GM19467 (cell line): ENCODE measurements around the gene GBP4.
"Not testable (repeated sequence)": the region's sequence is repeated elsewhere in the genome, so short reads cannot be mapped to it uniquely, and the experiment has no call there.

ENCODE experiments used
- ATAC-seq: cut with Tn5 transposase; IDR thresholded peaks from one replicate; pipeline ENCODE4 v1.9.1; 2021; ENCODE audit warnings: mild to moderate bottlenecking, moderate library complexity; ENCODE audit not compliant: unreplicated experiment

Gene GBP4, protein sequence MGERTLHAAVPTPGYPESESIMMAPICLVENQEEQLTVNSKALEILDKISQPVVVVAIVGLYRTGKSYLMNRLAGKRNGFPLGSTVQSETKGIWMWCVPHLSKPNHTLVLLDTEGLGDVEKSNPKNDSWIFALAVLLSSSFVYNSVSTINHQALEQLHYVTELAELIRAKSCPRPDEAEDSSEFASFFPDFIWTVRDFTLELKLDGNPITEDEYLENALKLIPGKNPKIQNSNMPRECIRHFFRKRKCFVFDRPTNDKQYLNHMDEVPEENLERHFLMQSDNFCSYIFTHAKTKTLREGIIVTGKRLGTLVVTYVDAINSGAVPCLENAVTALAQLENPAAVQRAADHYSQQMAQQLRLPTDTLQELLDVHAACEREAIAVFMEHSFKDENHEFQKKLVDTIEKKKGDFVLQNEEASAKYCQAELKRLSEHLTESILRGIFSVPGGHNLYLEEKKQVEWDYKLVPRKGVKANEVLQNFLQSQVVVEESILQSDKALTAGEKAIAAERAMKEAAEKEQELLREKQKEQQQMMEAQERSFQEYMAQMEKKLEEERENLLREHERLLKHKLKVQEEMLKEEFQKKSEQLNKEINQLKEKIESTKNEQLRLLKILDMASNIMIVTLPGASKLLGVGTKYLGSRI

DNA sequence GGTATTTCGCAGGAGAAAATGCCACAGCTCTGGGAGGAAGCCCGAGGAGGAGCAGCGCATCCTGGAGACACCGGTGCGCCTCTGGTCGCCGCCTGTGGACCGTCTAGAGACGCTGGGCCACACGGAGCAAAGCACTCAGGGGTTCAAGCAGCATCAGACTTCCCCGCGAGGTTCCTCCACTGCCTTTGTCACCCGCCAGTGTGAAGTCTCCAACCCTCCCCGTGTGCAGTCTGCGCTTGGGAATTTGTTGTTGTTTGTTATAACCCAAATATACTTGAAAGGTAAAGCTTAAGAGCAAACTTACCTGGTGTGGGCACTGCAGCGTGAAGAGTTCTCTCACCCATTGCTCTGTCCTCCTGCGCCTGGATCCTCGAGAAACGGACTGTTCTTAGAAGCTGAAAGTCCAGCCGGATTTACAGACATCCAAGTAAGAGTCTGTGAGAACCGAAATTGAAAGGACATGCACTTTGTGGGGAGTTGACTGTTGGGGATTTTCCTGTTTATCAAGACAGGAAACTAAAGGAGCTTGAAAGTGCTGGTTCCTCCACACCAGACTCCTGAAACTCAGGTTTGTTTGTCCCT is at the start of gene GBP4:
GBP4 (minus strand) TSS at position 452 of the 582 bp plus-strand sequence; CDS start at position 344, 108 bp downstream.
- ATAC-seq = peak; percentile 46

DNA sequence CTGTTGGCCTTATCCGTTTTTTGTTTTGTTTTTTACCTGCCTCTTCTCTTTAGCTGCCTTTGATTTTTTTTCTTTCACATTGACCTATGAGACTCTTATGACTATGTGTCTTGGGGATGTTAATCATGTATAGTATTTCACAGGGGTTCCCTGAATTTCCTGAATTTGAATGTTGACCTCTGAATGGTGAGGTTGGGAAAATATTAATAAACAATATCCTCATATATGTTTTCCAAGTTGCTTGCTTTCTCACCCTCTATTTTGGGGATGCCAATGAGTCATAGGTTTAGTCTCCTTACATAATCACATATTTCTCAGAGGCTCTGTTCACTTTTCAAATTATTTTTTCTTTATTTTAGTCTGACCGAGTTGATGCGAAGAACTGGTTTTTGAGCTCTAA is 44.3 kb upstream of the GBP4 start:
- no peak for ATAC-seq

DNA sequence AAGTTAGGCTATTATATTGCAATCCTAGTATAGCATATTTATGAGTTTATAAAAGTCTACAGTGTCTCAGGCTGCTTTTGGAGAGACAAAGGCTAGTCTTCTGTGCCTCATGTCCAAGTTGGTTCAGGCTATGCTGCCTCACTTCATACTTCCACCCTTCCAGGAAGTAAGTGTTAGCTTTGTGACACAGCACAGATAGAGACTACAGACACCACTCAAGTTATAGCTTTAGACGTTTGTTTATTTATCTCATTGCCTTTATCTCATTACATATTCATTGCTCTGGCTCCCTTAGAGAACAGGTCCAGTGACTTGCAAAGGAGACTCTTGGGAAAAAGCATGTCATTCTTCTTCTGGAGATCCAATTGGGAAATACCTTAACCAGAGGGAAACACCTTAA is 22.6 kb upstream of the GBP4 start:
- ATAC-seq = no peak

DNA sequence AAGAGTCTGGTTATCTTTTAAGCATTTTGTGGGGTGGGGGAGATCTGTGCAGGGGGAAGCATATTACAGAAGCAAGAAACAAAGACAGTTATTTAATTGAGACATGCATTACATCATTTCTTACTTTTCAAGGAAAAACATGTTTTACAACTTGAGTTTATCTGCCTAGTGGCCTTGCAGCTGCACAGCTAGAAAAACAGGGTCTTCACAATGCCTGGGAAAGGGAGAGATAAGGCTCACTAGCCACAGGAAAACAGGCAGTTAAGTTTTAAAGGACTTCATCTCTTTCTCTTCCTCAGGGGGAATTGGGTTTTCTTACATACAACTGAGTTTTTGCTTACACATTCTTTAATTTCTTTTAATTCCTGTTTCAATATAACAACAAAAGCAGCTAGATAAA is 21.1 kb upstream of the GBP4 start:
- not testable (repeated sequence) for ATAC-seq

DNA sequence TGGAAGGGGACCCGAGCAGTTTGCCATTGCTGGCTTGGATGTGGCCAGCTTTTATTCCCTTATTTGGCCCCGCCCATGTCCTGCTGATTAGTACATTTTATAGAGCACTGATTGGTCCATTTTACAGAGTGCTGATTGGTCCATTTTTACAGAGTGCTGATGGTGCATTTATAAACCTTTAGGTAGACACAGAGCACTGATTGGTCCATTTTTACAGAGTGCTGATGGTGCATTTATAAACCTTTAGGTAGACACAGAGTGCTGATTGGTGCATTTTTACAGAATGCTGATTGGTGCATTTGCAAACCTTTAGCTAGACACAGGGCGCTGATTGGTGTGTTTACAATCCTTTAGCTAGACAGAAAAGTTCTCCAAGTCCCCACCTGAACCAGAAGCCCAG is 20.2 kb upstream of the GBP4 start:
- ATAC-seq = not testable (repeated sequence)

DNA sequence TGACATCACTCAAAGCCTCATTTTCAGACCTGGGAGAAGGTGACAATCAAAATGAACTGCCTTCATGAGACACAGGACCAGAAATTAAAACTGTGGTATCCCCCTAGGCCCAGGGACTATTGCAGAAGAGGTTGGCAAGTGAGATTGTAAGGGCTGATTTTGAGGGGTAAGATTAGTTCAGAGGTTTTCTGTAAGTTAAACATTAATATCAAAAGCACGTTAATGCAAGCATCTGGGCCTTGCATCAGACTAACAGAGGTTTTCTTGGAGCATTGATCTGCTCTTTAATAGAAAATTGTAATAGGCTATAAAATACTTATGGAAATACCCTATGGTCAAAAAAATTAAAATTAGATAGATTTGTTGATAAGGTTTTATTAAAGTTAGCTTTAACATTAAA is 14.6 kb upstream of the GBP4 start:
- no peak for ATAC-seq

DNA sequence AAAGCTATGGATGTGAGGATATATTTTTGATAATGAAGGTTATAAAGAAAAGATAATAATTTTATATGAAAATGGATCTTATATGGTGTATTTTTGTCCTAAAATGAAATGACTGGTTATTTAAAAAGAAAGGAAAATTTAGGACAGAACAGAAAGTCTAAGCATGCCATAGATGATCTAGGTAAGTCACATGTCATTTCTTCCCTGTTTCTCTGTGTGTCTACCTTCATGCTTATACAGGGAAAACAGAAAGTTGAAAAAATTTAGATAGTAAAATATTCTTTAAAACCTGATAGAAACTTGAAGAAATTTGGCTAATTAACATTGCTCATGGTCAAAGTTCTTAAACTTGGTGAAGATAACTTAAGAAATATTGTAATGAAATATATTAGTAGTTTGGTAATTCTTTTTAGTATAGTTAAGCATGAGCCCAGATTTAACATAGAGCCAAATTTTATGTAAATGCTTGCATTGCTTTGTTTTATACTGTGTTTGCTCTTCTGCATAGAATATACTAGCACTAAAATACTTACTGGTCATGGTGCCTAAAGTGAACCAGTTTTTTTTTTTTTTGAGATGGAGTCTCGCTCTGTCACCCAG is 12.4 kb upstream of the GBP4 start:
- ATAC-seq = no peak

DNA sequence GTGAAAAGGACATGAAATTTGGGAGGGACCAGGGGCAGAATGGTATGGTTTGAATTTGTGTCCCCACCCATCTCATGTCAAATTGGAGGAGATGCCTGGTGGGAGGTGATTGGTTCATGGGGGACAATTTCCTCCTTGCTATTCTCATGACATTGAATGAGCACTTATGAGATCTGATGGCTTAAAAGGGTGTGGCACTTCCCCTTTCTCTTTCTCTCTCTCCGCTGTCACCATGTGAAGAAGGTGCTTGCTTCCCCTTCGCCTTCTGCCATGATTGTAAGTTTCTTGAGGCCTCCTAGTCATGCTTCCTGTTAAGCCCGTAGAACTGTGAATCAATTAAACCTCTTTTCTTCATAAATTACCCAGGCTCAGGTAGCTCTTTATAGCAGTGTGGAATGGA is 7.6 kb upstream of the GBP4 start:
- no peak for ATAC-seq

DNA sequence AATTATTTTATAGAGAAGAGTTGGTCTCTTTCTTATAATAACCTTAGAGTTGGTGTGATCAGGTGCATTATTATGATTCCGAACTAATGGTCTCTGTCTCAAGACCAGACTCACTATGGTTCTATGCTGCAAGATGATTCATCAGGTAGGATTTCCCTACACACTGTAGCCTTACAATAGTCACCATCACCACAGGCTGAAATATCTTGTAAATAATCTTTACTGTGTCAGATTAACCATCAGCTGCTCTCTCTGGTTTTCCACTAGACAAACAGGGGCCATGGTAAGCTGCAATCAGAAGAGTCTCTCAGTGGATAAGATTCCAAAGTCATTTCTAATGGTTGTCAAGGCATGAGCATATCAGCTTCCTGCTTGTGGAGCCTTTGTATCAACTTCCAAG is 4.4 kb upstream of the GBP4 start:
- no peak for ATAC-seq

DNA sequence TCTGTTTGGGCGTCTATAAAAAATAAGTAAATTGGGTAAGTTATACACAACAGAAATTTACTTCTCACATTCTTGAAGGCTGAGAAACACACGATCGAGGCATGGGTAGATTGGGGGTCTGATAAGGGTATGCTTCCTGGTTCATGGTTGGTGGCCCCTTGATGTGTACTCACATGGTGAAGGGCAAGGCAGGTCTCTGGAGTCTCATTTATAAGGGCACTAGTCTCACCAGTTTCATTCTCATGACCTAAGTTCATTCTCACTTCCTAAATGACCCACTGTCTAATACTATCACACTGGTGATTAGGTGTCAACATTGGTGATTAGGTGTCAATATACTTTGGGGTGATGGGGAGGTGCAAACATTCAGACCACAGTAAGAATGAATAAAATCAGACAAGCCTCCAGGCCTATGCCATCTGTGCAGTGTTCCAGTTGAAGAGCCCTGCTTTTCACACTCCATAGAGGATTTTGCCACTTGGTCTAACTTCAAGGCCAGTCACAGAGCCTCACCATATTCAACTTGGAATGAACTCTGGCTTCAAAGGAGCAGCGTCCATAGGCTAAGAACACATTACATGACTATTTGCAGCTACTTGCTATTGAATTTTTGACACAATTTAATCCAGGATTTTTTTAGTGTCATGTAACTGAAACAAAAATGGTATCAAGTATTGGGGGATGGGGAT is 2.5 kb upstream of the GBP4 start:
- peak; percentile 64 for ATAC-seq

DNA sequence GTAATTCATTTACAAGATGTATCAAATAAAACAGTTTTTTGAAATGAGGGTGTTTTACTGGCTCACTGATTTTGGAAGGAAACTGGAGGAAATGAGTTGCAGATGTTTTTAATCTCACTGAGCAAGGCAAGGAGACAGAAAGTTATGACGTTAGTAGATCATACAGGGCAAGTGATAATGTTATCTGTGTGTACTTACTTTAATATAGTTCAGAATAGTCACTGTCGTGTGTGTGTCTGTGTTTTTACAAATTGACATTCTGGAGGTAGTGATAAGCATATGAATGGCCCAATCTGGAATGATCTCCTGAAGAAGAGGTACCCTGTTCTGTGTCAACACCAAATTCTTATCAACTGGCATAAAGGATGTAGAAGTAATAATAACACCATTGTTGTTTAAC is 1.9 kb upstream of the GBP4 start:
- no peak for ATAC-seq

DNA sequence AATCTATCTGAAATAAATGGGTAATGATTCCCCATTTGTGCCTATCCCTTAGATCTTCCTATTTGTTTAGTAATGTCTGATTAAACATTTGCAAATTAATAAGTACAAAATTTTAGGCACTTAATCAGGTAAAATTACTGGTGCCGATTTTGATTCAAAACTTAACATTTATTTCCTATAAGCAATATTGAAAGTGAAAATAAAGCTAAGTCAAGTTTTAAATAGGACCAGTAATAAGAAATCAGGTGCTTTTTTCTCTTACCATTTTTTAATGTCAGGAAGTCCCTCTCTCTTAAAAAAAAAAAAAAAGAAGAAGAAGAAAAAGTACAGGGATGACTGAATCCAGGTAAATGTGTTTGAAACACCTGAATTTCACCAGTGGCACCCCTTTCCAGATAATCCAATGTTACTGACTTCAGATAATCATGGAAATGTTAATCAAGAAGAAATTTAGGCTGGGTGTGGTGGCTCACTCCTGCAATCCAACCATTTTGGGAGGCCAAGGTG is 836 bp upstream of the GBP4 start:
- no peak for ATAC-seq

DNA sequence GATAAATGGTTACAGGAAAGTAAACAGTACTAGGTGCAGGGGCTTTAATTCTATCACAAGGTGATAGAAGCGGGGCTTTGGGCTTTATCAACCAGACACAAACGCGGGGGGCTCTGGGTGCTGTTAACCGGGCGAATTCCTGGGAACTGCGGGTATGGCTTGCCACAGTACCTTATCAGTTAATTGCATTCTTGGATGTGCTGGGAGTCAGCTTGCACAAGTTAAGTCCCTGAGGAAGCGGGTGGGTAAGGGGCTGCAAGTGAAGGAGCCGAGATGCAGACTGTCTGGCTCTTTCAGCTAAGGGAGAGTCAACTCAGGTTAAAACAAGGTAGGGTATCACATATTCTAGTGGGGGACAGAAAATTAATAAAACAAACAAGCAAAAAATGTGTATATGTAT is 661 bp downstream of the GBP4 start:
- ATAC-seq = no peak

DNA sequence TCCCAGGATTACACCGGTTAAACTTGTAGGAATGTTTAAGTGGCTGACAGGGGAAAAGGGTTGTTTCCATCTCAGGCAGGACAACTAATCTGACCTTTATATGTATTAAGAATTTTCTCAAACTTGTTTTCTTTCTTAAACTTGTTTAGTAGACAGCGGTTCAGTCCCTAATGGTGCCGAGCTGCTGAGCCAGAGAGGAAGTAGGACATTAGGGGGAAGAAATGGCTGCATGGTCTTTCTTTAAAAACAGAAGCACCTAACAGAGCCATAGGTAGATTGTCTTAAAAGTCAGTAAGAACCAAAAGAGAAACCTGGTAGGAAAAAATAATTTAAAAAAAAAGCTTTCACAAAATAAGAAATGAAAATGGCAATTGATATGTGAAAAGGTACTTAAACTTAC is 3.3 kb downstream of the GBP4 start:
- ATAC-seq = no peak

DNA sequence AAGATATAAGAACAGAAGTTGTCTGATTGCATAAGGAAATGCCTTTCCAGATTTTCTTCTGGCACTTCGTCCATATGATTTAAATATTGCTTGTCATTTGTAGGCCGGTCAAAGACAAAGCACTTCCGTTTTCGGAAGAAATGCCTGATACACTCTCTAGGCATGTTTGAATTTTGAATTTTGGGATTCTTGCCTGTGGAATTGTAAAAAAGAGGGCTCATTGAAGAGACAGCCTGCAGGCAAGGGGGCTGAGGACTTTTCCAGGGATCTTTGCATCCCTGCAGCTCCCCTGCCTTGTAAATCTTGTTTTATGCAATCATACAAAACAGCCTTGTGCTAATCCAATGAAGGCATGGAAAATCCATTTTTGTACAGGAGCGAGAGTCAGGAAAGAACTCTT is 7.4 kb downstream of the GBP4 start:
- ATAC-seq = no peak

DNA sequence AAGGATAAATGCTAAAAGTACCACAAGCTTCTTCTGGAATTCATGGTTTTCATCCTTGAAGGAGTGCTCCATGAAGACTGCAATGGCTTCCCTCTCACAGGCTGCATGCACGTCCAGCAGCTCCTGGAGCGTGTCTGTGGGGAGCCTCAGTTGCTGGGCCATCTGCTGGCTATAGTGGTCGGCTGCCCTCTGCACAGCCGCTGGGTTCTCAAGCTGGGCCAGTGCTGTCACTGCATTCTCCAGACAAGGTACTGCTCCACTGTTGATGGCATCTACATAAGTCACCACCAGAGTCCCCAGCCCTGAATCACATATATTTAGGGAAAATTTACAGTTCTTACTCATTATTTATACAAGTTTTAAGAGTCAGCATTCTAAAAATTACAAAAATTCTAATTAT is 8.7 kb downstream of the GBP4 start:
- no peak for ATAC-seq

DNA sequence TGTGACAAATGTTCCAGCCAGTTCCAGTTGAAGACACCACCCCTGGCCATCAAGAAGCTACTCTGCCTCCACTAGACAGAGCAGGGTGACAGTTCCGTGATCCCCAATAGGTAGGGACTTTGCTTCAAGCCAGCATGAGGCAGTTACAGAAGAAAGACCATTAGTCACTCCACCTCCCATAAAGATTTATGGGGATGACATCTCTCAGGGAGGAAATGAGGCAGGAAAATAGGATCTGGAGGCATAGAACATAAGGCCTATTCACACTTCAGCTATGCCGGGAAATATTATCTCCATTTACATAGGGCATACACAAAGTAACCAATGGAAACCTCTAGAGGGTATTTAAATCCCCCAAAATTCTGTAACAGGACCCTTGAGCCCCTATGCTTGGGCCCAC is 19.4 kb downstream of the GBP4 start:
- no peak for ATAC-seq

DNA sequence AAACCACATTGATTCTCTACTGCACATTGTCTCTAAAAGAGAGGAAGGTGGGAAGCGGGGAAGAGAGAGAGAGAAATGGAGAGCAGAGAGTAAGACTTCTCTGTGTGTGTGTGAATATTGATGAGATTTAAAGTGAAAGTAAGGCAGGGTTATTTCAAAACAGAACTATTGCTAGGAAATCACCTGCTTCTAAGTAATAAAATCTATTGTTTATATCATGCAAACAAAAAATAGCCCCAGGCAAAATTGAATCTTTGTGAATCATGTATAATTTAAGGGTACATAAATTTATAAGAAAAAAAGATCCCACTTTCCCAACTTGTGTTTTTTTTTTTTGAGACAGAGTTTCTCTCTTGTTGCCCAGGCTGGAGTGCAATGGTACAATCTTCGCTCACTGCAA is 21.8 kb downstream of the GBP4 start:
- no peak for ATAC-seq

DNA sequence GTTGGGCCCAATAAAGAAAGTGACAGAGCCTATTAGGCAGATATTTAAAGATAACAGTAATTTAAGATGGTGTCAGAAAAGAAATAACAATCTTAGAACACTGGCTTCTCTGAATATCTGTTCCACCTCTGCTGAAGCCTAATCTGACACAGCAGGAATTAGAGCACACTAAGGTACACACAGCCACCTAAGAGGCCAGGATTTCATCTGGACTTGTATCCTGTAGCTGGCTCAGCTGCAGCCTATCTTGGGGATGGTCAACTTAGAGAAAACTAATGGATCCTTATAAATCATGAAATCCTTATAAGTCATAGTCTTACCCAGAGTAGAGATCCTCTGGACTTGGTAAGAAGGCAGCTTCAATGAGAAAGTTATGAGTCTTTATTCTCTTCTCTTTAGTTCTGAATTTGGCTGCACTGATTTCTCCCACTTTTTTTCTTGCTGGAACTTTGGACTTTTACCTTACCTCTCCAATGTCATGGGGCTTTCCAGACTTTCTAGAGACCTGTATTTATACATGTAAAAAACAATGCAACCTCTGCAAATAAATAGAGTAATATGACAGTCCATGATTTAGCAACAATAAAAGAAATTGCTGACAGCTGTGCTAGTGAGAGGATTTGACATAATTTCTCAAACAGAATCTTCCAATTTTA is 23.0 kb downstream of the GBP4 start, which contains the start of gene GBP7:
GBP7 (minus strand) TSS at position 403 of the 656 bp plus-strand sequence. CDS start 4,068 bp downstream, outside the sequence.
- ATAC-seq = no peak

DNA sequence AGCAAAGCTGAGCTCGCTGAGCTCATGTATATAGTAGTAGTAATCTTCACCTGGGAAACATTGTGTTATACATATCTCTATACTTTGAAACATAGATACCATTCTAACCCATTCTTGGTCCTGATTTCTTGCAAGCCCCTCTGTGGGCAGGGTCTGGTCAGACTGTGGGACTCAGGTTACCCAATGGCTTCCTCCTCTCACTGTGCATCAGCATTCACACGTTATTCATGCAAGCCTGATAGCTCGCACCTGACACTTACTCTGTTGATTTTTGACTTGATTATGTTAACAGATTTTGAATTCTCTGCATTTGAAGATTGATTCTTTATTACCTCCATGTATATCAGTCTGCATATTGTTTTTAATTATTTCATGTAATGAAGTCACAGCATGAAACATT is 24.3 kb downstream of the GBP4 start:
- ATAC-seq = no peak
